Measurements from ENCODE around the gene PDGFB.
"Not testable (repeated sequence)": the region's sequence is repeated elsewhere in the genome, so short reads cannot be mapped to it uniquely, and the experiment has no call there.

PDGFB gene

DNA sequence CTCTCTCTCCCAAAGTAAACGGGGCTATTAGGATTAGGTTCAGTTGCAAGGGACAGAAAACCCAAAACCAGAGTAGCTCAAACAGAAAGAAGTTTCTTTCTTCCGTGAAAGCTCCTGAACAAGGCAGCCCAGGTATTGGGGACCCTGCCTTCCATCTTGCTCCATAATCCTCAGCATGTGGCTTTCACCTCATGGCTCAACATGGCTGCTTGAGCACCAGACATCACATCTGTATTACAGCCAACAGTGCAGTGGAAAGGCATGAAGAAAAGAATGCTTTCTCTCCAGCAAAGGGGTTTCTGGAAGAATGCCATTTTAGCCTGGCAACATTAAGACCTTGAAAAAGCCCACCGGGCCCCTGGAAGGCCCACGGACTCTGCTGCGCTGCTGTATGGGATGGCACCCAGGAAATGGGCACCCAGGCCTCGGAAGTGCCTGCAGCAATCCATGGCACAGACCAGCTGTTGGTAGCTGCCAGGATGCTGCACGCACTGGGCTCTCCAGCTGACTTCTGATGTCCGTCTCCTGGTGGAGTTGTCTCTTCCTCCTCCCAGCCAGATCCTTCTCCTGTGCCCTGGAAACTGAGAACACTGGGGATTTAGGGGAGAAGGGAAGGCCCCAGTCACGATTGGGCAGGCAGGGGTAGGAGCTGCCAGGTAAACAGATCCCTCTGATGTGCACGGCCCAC is 22.6 kb downstream of the PDGFB start:
- Histone ChIP-seq H3K27me3 (ENCODE audit: insufficient read depth, insufficient read length) (peaks cover 4% of the 10 kb centered on the region), H3K9ac (ENCODE audit: insufficient read length, low read depth) (no peak overlapping the region), H3K4me1 (ENCODE audit: insufficient read depth, insufficient read length) (no peaks in the 10 kb centered on the region), H3K4me3 (ENCODE audit: insufficient read length, low read depth) (no peak overlapping the region), H3K9me3 (ENCODE audit: insufficient read depth, low read length) (no peaks in the 10 kb centered on the region), H3K36me3 (ENCODE audit: insufficient read depth, insufficient read length, low read length) (peaks cover 31% of the 10 kb centered on the region)
- DNase-seq (ENCODE audit: low read depth, low spot score), result no peak
- no peak for TF ChIP-seq YY1 (IDR thresholded peaks at IDR 0.05; ENCODE audit: insufficient read depth, insufficient read length)
- no peak for TF ChIP-seq SUZ12 (IDR thresholded peaks at IDR 0.05; ENCODE audit: extremely low read depth, insufficient read depth, insufficient read length)
- TF ChIP-seq ZNF274 (IDR thresholded peaks at IDR 0.05; ENCODE audit: low read depth, low read length), result no peak

DNA sequence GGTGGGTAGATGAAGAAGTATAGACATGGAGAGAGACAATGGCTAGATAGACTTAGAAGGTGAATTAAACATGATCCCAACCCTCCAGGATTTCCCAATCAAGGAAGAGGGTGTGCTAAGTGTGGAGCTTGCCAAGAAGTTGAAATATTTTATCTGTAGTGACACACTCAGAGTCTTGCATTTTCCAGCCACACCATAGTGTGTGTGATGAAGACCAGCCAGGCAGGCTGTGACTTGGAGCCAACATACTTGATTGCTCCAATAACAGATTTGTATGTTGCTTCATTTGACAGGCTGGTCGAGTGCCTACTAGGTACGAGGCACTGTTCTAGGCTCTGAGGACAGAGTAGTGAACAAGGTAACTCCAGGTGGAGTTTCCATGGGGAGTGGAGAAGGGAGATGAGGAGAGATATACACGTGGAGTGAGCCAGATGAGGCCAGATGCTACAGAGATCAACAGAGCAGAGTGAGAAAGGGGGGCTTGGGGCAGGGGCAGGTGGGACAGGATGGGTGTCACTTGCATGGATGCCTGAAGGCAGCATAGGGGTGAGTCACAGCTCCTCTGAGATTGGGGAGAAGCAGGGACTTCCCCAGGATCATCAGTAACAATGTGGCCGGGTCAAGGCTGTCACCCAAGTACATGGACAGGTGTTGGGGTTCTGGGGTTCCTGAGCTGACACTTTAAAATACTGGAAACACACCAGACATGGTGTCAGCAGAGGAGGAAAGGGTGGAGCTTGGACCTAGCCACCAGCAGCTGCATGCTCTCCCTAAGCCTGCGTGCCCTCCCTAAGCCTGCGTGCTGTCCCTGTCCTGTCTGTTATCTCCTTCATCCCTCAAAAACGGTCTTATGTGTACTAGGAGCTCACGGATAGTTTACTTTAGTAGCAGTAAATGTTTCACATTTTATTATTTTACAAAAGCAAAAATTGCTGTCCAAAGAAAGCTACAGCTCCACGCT is 23.6 kb downstream of the PDGFB start:
- no peaks in the 10 kb centered on the region for H3K9me3 ChIP-seq (ENCODE audit: insufficient read depth, low read length)
- no peak for DNase-seq (ENCODE audit: low read depth, low spot score)
- H3K36me3 ChIP-seq (ENCODE audit: insufficient read depth, insufficient read length, low read length), result peaks cover 24% of the 10 kb centered on the region
- H3K4me1 ChIP-seq (ENCODE audit: insufficient read depth, insufficient read length), result peaks cover 1% of the 10 kb centered on the region
- H3K9ac ChIP-seq (ENCODE audit: insufficient read length, low read depth), result no peak overlapping the region
- no peaks in the 10 kb centered on the region for H3K27me3 ChIP-seq (ENCODE audit: insufficient read depth, insufficient read length)
- TF ChIP-seq YY1 (IDR thresholded peaks at IDR 0.05; ENCODE audit: insufficient read depth, insufficient read length) (no peak), SUZ12 (IDR thresholded peaks at IDR 0.05; ENCODE audit: extremely low read depth, insufficient read depth, insufficient read length) (no peak), ZNF274 (IDR thresholded peaks at IDR 0.05; ENCODE audit: low read depth, low read length) (no peak)
- H3K4me3 ChIP-seq (ENCODE audit: insufficient read length, low read depth), result no peak overlapping the region

DNA sequence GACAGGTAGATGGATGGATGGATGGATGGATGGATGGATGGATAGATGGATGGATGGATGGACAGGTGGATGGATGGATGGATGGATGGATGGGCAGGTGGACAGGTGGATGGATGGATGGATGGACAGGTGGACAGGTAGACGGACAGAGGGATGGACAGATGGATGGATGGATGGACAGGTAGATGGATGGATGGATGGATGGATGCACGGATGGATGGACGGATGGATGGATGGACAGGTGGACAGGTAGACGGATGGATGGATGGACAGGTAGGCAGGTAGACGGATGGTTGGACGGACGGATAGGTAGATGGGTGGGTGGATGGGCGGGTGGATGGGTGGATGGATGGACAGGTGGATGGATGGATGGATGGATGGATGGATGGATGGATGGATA is 24.3 kb downstream of the PDGFB start:
- no peak overlapping the region for H3K9ac ChIP-seq (ENCODE audit: insufficient read length, low read depth)
- H3K4me1 ChIP-seq (ENCODE audit: insufficient read depth, insufficient read length), result peaks cover 2% of the 10 kb centered on the region
- no peaks in the 10 kb centered on the region for H3K9me3 ChIP-seq (ENCODE audit: insufficient read depth, low read length)
- no peaks in the 10 kb centered on the region for H3K27me3 ChIP-seq (ENCODE audit: insufficient read depth, insufficient read length)
- H3K4me3 ChIP-seq (ENCODE audit: insufficient read length, low read depth), result no peak overlapping the region
- no peak for TF ChIP-seq SUZ12 (IDR thresholded peaks at IDR 0.05; ENCODE audit: extremely low read depth, insufficient read depth, insufficient read length)
- H3K36me3 ChIP-seq (ENCODE audit: insufficient read depth, insufficient read length, low read length), result peaks cover 21% of the 10 kb centered on the region
- no peak for DNase-seq (ENCODE audit: low read depth, low spot score)

DNA sequence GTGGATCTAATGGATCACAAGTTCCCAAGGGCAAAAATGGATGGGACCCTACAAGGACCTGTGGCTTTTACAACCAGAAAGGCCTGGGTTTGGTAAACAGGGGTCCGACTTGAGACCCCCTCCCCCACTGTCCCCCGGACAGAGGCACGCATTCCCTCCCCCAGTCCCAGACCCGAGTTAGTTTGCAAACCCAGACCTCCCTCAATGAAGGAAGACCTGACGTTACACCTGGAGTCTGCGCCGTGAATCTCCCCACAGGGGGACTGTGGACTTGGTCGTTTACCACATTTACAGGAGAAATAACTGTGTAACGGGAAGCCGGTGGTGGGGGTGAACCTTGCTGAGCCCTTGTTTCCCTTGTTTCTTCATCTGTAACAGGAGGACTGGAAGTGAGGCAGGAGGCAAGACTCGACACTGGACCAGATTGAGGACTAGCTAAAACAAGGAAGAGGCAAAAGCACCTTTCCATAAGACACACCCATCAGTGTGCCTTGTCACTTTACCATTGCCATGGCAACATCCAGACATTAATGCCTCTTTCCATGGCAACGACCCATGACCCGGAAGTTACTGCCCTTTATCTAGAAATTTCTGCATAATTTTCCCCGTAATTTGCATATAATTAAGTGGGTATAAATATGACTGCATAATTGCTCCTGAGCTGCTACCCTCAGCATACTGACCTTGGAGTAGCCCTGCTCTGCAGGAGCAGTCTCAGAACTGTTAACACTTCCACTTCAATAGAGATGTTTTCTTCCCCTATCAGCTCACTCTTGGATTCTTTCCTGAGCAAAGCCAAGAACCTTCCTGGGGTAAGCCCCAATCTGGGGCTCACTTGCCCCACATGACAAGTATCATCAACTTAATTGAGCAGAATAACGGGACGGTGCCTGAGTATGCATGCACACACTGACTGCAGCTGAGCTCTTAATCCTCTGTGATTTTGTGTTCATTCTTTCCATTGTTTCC is 25.4 kb downstream of the PDGFB start:
- no peak for DNase-seq (ENCODE audit: low read depth, low spot score)
- H3K4me1 ChIP-seq (ENCODE audit: insufficient read depth, insufficient read length), result peaks cover 3% of the 10 kb centered on the region
- peaks cover 11% of the 10 kb centered on the region for H3K36me3 ChIP-seq (ENCODE audit: insufficient read depth, insufficient read length, low read length)
- H3K4me3 ChIP-seq (ENCODE audit: insufficient read length, low read depth), result no peak overlapping the region
- H3K9me3 ChIP-seq (ENCODE audit: insufficient read depth, low read length), result no peaks in the 10 kb centered on the region
- TF ChIP-seq ZNF274 (IDR thresholded peaks at IDR 0.05; ENCODE audit: low read depth, low read length) (no peak), YY1 (IDR thresholded peaks at IDR 0.05; ENCODE audit: insufficient read depth, insufficient read length) (no peak)
- H3K27me3 ChIP-seq (ENCODE audit: insufficient read depth, insufficient read length), result no peaks in the 10 kb centered on the region
- no peak overlapping the region for H3K9ac ChIP-seq (ENCODE audit: insufficient read length, low read depth)

DNA sequence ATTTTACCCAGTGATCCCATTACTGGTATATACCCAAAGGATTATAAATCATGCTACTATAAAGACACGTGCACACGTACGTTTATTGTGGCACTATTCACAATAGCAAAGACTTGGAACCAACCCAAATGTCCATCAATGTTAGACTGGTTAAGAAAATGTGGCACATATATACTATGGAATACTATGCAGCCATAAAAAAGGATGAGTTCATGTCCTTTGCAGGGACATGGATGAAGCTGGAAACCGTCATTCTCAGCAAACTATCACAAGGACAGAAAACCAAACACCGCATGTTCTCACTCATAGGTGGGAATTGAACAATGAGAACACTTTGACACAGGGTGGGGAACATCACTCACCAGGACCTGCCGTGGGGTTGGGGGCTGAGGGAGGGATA is 26.4 kb downstream of the PDGFB start:
- DNase-seq (ENCODE audit: low read depth, low spot score); H3K36me3 ChIP-seq (ENCODE audit: insufficient read depth, insufficient read length, low read length); H3K4me3 ChIP-seq (ENCODE audit: insufficient read length, low read depth); H3K9ac ChIP-seq (ENCODE audit: insufficient read length, low read depth); H3K9me3 ChIP-seq (ENCODE audit: insufficient read depth, low read length); H3K4me1 ChIP-seq (ENCODE audit: insufficient read depth, insufficient read length); H3K27me3 ChIP-seq (ENCODE audit: insufficient read depth, insufficient read length): not testable (repeated sequence)

DNA sequence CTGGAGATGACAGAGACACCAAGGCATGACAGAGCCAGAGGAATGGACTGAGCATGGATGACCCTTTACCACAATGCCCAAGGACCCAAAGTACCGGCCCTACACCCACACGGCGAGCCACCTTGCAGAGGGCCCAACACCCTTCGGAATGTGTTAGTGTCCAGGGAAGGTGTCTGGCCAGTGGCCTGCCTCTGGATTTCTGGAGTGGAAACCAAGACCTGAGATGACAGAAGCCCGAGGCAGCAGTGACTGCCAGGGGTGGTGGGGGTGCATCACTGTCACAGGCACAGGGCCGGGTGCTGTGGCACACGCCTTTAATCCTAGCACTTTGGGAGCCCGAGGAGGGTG is 28.7 kb downstream of the PDGFB start:
- H3K27me3 ChIP-seq (ENCODE audit: insufficient read depth, insufficient read length), result no peaks in the 10 kb centered on the region
- no peak for DNase-seq (ENCODE audit: low read depth, low spot score)

More for the DNA sequence above, 28.7 kb downstream of the PDGFB start:
- Histone ChIP-seq H3K4me1 (ENCODE audit: insufficient read depth, insufficient read length) (peaks cover 10% of the 10 kb centered on the region), H3K9ac (ENCODE audit: insufficient read length, low read depth) (no peak overlapping the region), H3K4me3 (ENCODE audit: insufficient read length, low read depth) (no peak overlapping the region), H3K36me3 (ENCODE audit: insufficient read depth, insufficient read length, low read length) (no peaks in the 10 kb centered on the region), H3K9me3 (ENCODE audit: insufficient read depth, low read length) (no peaks in the 10 kb centered on the region)
- TF ChIP-seq ZNF274 (IDR thresholded peaks at IDR 0.05; ENCODE audit: low read depth, low read length) (no peak), SUZ12 (IDR thresholded peaks at IDR 0.05; ENCODE audit: extremely low read depth, insufficient read depth, insufficient read length) (no peak), YY1 (IDR thresholded peaks at IDR 0.05; ENCODE audit: insufficient read depth, insufficient read length) (no peak)

Data from NT2/D1 (cell line).